Measurements from ENCODE around the gene UNC45A. TPM values are rescaled to one million over a fixed set of nuclear protein-coding genes. Genes with fewer than 3 reads are reported as not detected.

Gene UNC45A
- total RNA-seq, 1 donor from 2014 or later = 102 TPM

DNA sequence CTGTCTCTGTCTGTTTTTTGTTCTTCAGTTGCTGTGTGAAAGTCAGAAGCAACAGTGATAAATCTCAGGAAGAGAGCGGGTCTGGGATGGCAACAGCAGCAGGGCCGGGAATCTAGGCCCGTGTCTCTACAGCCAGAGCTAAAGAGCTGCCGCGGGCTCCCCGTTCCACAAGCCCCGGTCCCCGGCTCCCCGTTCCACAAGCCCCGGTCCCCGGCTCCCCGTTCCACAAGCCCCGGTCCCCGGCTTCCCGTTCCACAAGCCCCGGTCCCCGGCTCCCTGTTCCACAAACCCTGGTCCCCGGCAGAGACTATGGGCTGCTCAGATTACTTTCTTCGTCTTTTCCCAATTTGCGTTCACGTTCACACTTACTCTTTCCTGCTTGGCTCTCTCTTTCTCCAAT is 39.1 kb downstream of the UNC45A start:
- Mint-ChIP-seq H3K36me3 (ENCODE audit: low read depth, unreplicated experiment) (peaks cover 4% of the 10 kb centered on the region), H3K4me3 (ENCODE audit: unreplicated experiment) (peak overlapping the region; percentile 8), H3K27me3 (ENCODE audit: unreplicated experiment) (peaks cover 6% of the 10 kb centered on the region), H3K9me3 (ENCODE audit: unreplicated experiment) (no peaks in the 10 kb centered on the region), H3K27ac (ENCODE audit: unreplicated experiment) (no peak overlapping the region), H3K4me1 (ENCODE audit: unreplicated experiment) (peaks cover 5% of the 10 kb centered on the region)
- no peak for TF ChIP-seq CTCF (IDR thresholded peaks at IDR 0.05; ENCODE audit: unreplicated experiment)
- DNase-seq (ENCODE audit: low spot score) = no peak

GRCh38 chr15:90979582-90979981 is 44.5 kb downstream of the UNC45A start:
- H3K27me3 Mint-ChIP-seq (ENCODE audit: unreplicated experiment) = peaks cover 6% of the 10 kb centered on the region
- no peak for DNase-seq (ENCODE audit: low spot score)
- peaks cover 6% of the 10 kb centered on the region for H3K4me1 Mint-ChIP-seq (ENCODE audit: unreplicated experiment)
- TF ChIP-seq CTCF (IDR thresholded peaks at IDR 0.05; ENCODE audit: unreplicated experiment) = no peak
- H3K9me3 Mint-ChIP-seq (ENCODE audit: unreplicated experiment) = no peaks in the 10 kb centered on the region
- H3K27ac Mint-ChIP-seq (ENCODE audit: unreplicated experiment) = no peak overlapping the region
- H3K36me3 Mint-ChIP-seq (ENCODE audit: low read depth, unreplicated experiment) = peaks cover 7% of the 10 kb centered on the region
- no peak overlapping the region for H3K4me3 Mint-ChIP-seq (ENCODE audit: unreplicated experiment)

GRCh38 chr15:90981681-90982080 is 46.6 kb downstream of the UNC45A start:
- no peak for DNase-seq (ENCODE audit: low spot score)
- H3K27me3 Mint-ChIP-seq (ENCODE audit: unreplicated experiment) = peaks cover 2% of the 10 kb centered on the region
- peaks cover 7% of the 10 kb centered on the region for H3K36me3 Mint-ChIP-seq (ENCODE audit: low read depth, unreplicated experiment)
- no peak overlapping the region for H3K4me3 Mint-ChIP-seq (ENCODE audit: unreplicated experiment)
- no peak overlapping the region for H3K27ac Mint-ChIP-seq (ENCODE audit: unreplicated experiment)
- no peak for TF ChIP-seq CTCF (IDR thresholded peaks at IDR 0.05; ENCODE audit: unreplicated experiment)
- peaks cover 4% of the 10 kb centered on the region for H3K4me1 Mint-ChIP-seq (ENCODE audit: unreplicated experiment)
- H3K9me3 Mint-ChIP-seq (ENCODE audit: unreplicated experiment) = no peaks in the 10 kb centered on the region

DNA sequence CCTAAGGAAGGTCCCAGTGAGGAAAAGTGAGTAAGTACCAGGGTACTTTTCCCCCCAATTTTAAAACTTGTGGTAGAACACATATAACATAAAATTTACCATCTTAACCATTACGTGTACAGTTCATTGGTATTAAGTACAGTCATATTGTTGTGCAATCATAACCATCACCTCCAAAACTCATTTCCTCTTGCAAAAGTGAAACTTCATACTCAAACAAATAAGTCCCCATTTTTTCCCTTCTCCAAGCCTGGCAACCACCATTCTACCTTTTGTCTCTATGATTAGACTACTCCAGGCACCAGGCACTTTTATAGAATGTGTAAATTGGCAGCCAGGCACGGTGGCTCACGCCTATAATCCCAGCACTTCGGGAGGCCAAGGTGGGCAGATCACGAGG is 47.0 kb downstream of the UNC45A start:
- no peak for DNase-seq (ENCODE audit: low spot score)
- Mint-ChIP-seq H3K27ac (ENCODE audit: unreplicated experiment) (no peak overlapping the region), H3K9me3 (ENCODE audit: unreplicated experiment) (no peaks in the 10 kb centered on the region), H3K36me3 (ENCODE audit: low read depth, unreplicated experiment) (peaks cover 7% of the 10 kb centered on the region), H3K27me3 (ENCODE audit: unreplicated experiment) (peaks cover 2% of the 10 kb centered on the region), H3K4me1 (ENCODE audit: unreplicated experiment) (peaks cover 4% of the 10 kb centered on the region), H3K4me3 (ENCODE audit: unreplicated experiment) (no peak overlapping the region)
- TF ChIP-seq CTCF (IDR thresholded peaks at IDR 0.05; ENCODE audit: unreplicated experiment) = no peak

GRCh38 chr15:90986790-90987507 is 51.9 kb downstream of the UNC45A start:
- Mint-ChIP-seq H3K9me3 (ENCODE audit: unreplicated experiment) (no peaks in the 10 kb centered on the region), H3K4me1 (ENCODE audit: unreplicated experiment) (peaks cover 13% of the 10 kb centered on the region), H3K4me3 (ENCODE audit: unreplicated experiment) (no peak overlapping the region), H3K27me3 (ENCODE audit: unreplicated experiment) (peaks cover 2% of the 10 kb centered on the region), H3K27ac (ENCODE audit: unreplicated experiment) (no peak overlapping the region), H3K36me3 (ENCODE audit: low read depth, unreplicated experiment) (no peaks in the 10 kb centered on the region)
- TF ChIP-seq CTCF (IDR thresholded peaks at IDR 0.05; ENCODE audit: unreplicated experiment) = no peak
- no peak for DNase-seq (ENCODE audit: low spot score)

Measured in endothelial cell (in vitro differentiated cells).